ENCODE results near the gene PDC. TPM values are rescaled to one million over a fixed set of nuclear protein-coding genes. Genes with fewer than 3 reads are reported as not detected.

PDC gene
- total RNA-seq = not detected
- under 1 TPM in 6 of 8 donors, not detected in 2; 0.09 to 0.55 (median 0.18) TPM for polyA plus RNA-seq (ENCODE audit: insufficient read depth in 1 of 8, insufficient read length in 8 of 8, low replicate concordance in 1 of 8)
- long read RNA-seq, donor 1 = 0 reads
- long read RNA-seq, donor 2 = 0 reads
- long read RNA-seq, donor 3 = 0 reads
- long read RNA-seq, donor 4 = 0 reads
- long read RNA-seq, donor 5 = 0 reads
- long read RNA-seq, donor 6 = 0 reads
- long read RNA-seq, donor 7 = 0 reads
- long read RNA-seq, donor 8 = 0 reads
- long read RNA-seq, donor 9 = 0 reads
- long read RNA-seq, donor 10 = 0 reads
- long read RNA-seq, donor 11 = 0 reads

- DNase-seq = no peak
- no peak within 1 kb of the TSS for H3K27ac ChIP-seq (ENCODE audit: low read length)
- H3K4me3 ChIP-seq (ENCODE audit: low read length) = no peak within 1 kb of the TSS
- no peaks in the 10 kb centered on the region for H3K9me3 ChIP-seq (replicated peaks; ENCODE audit: control insufficient read depth, low read depth, low read length)
- H3K4me1 ChIP-seq (ENCODE audit: control insufficient read depth, insufficient read depth, low read length) = no peaks in the 10 kb centered on the region
- no peaks in the 10 kb centered on the region for H3K27me3 ChIP-seq (ENCODE audit: control insufficient read depth, insufficient read depth, low read length)
- WGBS (ENCODE audit: insufficient coverage) = no CpG with 5 or more reads among the region's 2 CpGs
- H3K36me3 ChIP-seq (ENCODE audit: control insufficient read depth, insufficient read depth, low read length) = no peaks in the 10 kb centered on the region
Measured at GRCh38 chr1:186461014-186461413, at the start of gene PDC. Gene PDC, minus strand, starts transcription at chr1:186461114. Its CDS starts 11,655 bp downstream, at chr1:186449459.

- Histone ChIP-seq H3K4me1 (ENCODE audit: control insufficient read depth, insufficient read depth, low read length) (no peaks in the 10 kb centered on the region), H3K4me3 (ENCODE audit: low read length) (no peak overlapping the region), H3K36me3 (ENCODE audit: control insufficient read depth, insufficient read depth, low read length) (no peaks in the 10 kb centered on the region), H3K9me3 (replicated peaks; ENCODE audit: control insufficient read depth, low read depth, low read length) (peaks cover 6% of the 10 kb centered on the region), H3K27me3 (ENCODE audit: control insufficient read depth, insufficient read depth, low read length) (no peaks in the 10 kb centered on the region), H3K27ac (ENCODE audit: low read length) (no peak overlapping the region)
- no peak for DNase-seq
- WGBS (ENCODE audit: insufficient coverage) = 60% methylated on average over 1 of the region's 2 CpGs
Measured at GRCh38 chr1:186503190-186503589, 42.3 kb upstream of the PDC start.

GRCh38 chr1:186502087-186502486 is 41.2 kb upstream of the PDC start:
- Histone ChIP-seq H3K4me3 (ENCODE audit: low read length) (no peak overlapping the region), H3K36me3 (ENCODE audit: control insufficient read depth, insufficient read depth, low read length) (no peaks in the 10 kb centered on the region), H3K9me3 (replicated peaks; ENCODE audit: control insufficient read depth, low read depth, low read length) (peaks cover 6% of the 10 kb centered on the region), H3K27me3 (ENCODE audit: control insufficient read depth, insufficient read depth, low read length) (no peaks in the 10 kb centered on the region), H3K27ac (ENCODE audit: low read length) (no peak overlapping the region), H3K4me1 (ENCODE audit: control insufficient read depth, insufficient read depth, low read length) (no peaks in the 10 kb centered on the region)
- DNase-seq = peak; percentile 47

- no peak for DNase-seq
- Histone ChIP-seq H3K27ac (ENCODE audit: low read length) (no peak overlapping the region), H3K36me3 (ENCODE audit: control insufficient read depth, insufficient read depth, low read length) (no peaks in the 10 kb centered on the region), H3K27me3 (ENCODE audit: control insufficient read depth, insufficient read depth, low read length) (no peaks in the 10 kb centered on the region), H3K9me3 (replicated peaks; ENCODE audit: control insufficient read depth, low read depth, low read length) (peaks cover 2% of the 10 kb centered on the region), H3K4me3 (ENCODE audit: low read length) (no peak overlapping the region), H3K4me1 (ENCODE audit: control insufficient read depth, insufficient read depth, low read length) (no peaks in the 10 kb centered on the region)
- no CpG with 5 or more reads among the region's 1 CpG for WGBS (ENCODE audit: insufficient coverage)
Measured at GRCh38 chr1:186500804-186501203, 39.9 kb upstream of the PDC start.

- Histone ChIP-seq H3K27me3 (ENCODE audit: control insufficient read depth, insufficient read depth, low read length) (no peaks in the 10 kb centered on the region), H3K9me3 (replicated peaks; ENCODE audit: control insufficient read depth, low read depth, low read length) (no peaks in the 10 kb centered on the region), H3K4me3 (ENCODE audit: low read length) (no peak overlapping the region), H3K4me1 (ENCODE audit: control insufficient read depth, insufficient read depth, low read length) (no peaks in the 10 kb centered on the region), H3K36me3 (ENCODE audit: control insufficient read depth, insufficient read depth, low read length) (no peaks in the 10 kb centered on the region), H3K27ac (ENCODE audit: low read length) (no peak overlapping the region)
- 89% methylated on average over 1 of the region's 1 CpG for WGBS (ENCODE audit: insufficient coverage)
- no peak for DNase-seq
Measured at GRCh38 chr1:186499571-186499970, 38.7 kb upstream of the PDC start.

- peak; percentile 43 for DNase-seq
- Histone ChIP-seq H3K4me1 (ENCODE audit: control insufficient read depth, insufficient read depth, low read length) (no peaks in the 10 kb centered on the region), H3K4me3 (ENCODE audit: low read length) (no peak overlapping the region), H3K27me3 (ENCODE audit: control insufficient read depth, insufficient read depth, low read length) (no peaks in the 10 kb centered on the region), H3K9me3 (replicated peaks; ENCODE audit: control insufficient read depth, low read depth, low read length) (no peaks in the 10 kb centered on the region), H3K27ac (ENCODE audit: low read length) (no peak overlapping the region), H3K36me3 (ENCODE audit: control insufficient read depth, insufficient read depth, low read length) (no peaks in the 10 kb centered on the region)
- no CpG with 5 or more reads among the region's 4 CpGs for WGBS (ENCODE audit: insufficient coverage)
Measured at GRCh38 chr1:186498695-186499389, 37.9 kb upstream of the PDC start.

GRCh38 chr1:186498071-186498470 is 37.2 kb upstream of the PDC start:
- no peak for DNase-seq
- no peaks in the 10 kb centered on the region for H3K27me3 ChIP-seq (ENCODE audit: control insufficient read depth, insufficient read depth, low read length)
- no peak overlapping the region for H3K4me3 ChIP-seq (ENCODE audit: low read length)
- H3K36me3 ChIP-seq (ENCODE audit: control insufficient read depth, insufficient read depth, low read length) = no peaks in the 10 kb centered on the region
- H3K9me3 ChIP-seq (replicated peaks; ENCODE audit: control insufficient read depth, low read depth, low read length) = no peaks in the 10 kb centered on the region
- WGBS (ENCODE audit: insufficient coverage) = 100% methylated on average over 3 of the region's 4 CpGs
- no peak overlapping the region for H3K27ac ChIP-seq (ENCODE audit: low read length)
- H3K4me1 ChIP-seq (ENCODE audit: control insufficient read depth, insufficient read depth, low read length) = no peaks in the 10 kb centered on the region

GRCh38 chr1:186497651-186498050 is 36.7 kb upstream of the PDC start:
- Histone ChIP-seq H3K27me3 (ENCODE audit: control insufficient read depth, insufficient read depth, low read length) (no peaks in the 10 kb centered on the region), H3K4me3 (ENCODE audit: low read length) (no peak overlapping the region), H3K9me3 (replicated peaks; ENCODE audit: control insufficient read depth, low read depth, low read length) (no peaks in the 10 kb centered on the region), H3K36me3 (ENCODE audit: control insufficient read depth, insufficient read depth, low read length) (no peaks in the 10 kb centered on the region), H3K4me1 (ENCODE audit: control insufficient read depth, insufficient read depth, low read length) (no peaks in the 10 kb centered on the region), H3K27ac (ENCODE audit: low read length) (no peak overlapping the region)
- WGBS (ENCODE audit: insufficient coverage) = 95% methylated on average over 3 of the region's 3 CpGs
- DNase-seq = no peak

- no peak overlapping the region for H3K4me3 ChIP-seq (ENCODE audit: low read length)
- 83% methylated on average over 1 of the region's 2 CpGs for WGBS (ENCODE audit: insufficient coverage)
- H3K27me3 ChIP-seq (ENCODE audit: control insufficient read depth, insufficient read depth, low read length) = no peaks in the 10 kb centered on the region
- no peak for DNase-seq
- H3K36me3 ChIP-seq (ENCODE audit: control insufficient read depth, insufficient read depth, low read length) = no peaks in the 10 kb centered on the region
- H3K9me3 ChIP-seq (replicated peaks; ENCODE audit: control insufficient read depth, low read depth, low read length) = no peaks in the 10 kb centered on the region
- H3K4me1 ChIP-seq (ENCODE audit: control insufficient read depth, insufficient read depth, low read length) = no peaks in the 10 kb centered on the region
- no peak overlapping the region for H3K27ac ChIP-seq (ENCODE audit: low read length)
Measured at GRCh38 chr1:186496171-186496851, 35.4 kb upstream of the PDC start.

- H3K27me3 ChIP-seq (ENCODE audit: control insufficient read depth, insufficient read depth, low read length) = no peaks in the 10 kb centered on the region
- DNase-seq = no peak
- no peaks in the 10 kb centered on the region for H3K36me3 ChIP-seq (ENCODE audit: control insufficient read depth, insufficient read depth, low read length)
- no peak overlapping the region for H3K27ac ChIP-seq (ENCODE audit: low read length)
- H3K4me1 ChIP-seq (ENCODE audit: control insufficient read depth, insufficient read depth, low read length) = no peaks in the 10 kb centered on the region
- H3K9me3 ChIP-seq (replicated peaks; ENCODE audit: control insufficient read depth, low read depth, low read length) = no peaks in the 10 kb centered on the region
- WGBS (ENCODE audit: insufficient coverage) = 100% methylated on average over 2 of the region's 2 CpGs
- H3K4me3 ChIP-seq (ENCODE audit: low read length) = no peak overlapping the region
Measured at GRCh38 chr1:186494832-186495271, 33.9 kb upstream of the PDC start.
